HG03575 (cell line): ENCODE results near the gene ECHDC3.
"Not testable (repeated sequence)": the region's sequence is repeated elsewhere in the genome, so short reads cannot be mapped to it uniquely, and the experiment has no call there.

Experiments used
- ATAC-seq: cut with Tn5 transposase; IDR thresholded peaks from one replicate; pipeline ENCODE4 v1.9.1; 2021; ENCODE audit not compliant: unreplicated experiment, insufficient number of reproducible peaks, low FRiP score; ENCODE audit errors: extremely low read depth

ECHDC3 gene

GRCh38 chr10:11742009-11742778 lies at the start of gene ECHDC3:
Gene ECHDC3 (plus strand): TSS chr10:11742382. CDS start chr10:11742577, 195 bp downstream.
- ATAC-seq: no peak

GRCh38 chr10:11693376-11693775 lies 48.8 kb upstream of the ECHDC3 start:
- no peak for ATAC-seq

GRCh38 chr10:11695779-11696178 lies 46.4 kb upstream of the ECHDC3 start:
- no peak for ATAC-seq

GRCh38 chr10:11697718-11698527 lies 44.3 kb upstream of the ECHDC3 start:
- no peak for ATAC-seq

GRCh38 chr10:11698691-11699549 lies 43.3 kb upstream of the ECHDC3 start:
- peak; percentile 81 for ATAC-seq

GRCh38 chr10:11699550-11700097 lies 42.6 kb upstream of the ECHDC3 start:
- no peak for ATAC-seq

- ATAC-seq: no peak
Observed at GRCh38 chr10:11700539-11700938, 41.6 kb upstream of the ECHDC3 start.

- ATAC-seq: no peak
Observed at GRCh38 chr10:11701451-11702095, 40.6 kb upstream of the ECHDC3 start.

GRCh38 chr10:11702264-11702663 lies 39.9 kb upstream of the ECHDC3 start:
- ATAC-seq: no peak

GRCh38 chr10:11704092-11704491 lies 38.1 kb upstream of the ECHDC3 start:
- no peak for ATAC-seq

DNA sequence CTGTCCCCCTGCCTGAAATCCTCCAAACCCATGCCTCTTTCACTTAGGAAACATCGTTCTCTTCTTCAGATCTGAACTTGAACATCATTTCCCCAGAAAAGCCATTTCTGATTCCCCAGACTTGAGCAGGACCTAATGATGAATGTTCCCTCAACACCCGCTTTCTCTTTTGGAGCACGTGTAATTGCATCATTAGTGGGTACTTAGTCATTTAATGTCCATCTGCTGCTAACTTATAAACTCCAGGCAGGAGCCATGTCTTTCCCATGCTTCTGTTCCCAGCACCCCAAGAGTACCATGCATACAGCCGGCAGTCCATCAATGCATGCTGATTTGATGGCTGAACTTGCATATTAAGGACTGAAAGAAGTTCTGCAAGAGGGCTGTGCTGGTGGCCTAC lies 36.5 kb upstream of the ECHDC3 start:
- no peak for ATAC-seq

DNA sequence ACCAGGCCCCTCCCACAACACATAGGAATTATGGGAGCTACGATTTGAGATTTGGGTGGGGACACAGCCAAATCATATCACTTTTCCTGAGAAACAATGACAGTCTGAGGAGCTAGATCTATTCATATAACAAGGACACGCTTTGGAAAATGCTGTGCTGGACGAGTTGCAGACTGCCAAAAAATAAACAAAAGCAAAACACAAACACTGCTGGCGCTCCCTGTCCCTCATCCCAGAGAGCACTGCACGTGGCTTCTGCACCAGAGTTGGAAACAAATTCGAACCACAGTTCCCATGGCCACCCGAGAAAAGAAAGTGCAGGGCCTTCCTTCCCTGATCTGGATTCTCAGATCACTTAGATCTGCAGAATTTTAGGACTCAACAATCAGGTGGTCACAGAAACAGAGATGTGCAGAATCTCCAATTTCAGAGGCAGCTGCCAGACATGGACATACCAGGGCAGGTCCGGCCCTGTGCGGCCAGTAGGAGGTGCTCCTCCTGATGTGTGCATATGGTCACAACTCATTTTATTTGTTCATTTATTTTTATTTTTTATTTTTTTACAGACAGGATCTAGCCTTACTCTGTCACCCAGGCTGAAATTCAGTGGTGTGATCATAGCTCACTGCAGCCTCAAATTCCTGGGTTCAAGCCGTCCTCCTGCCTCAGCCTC lies 35.2 kb upstream of the ECHDC3 start:
- no peak for ATAC-seq

DNA sequence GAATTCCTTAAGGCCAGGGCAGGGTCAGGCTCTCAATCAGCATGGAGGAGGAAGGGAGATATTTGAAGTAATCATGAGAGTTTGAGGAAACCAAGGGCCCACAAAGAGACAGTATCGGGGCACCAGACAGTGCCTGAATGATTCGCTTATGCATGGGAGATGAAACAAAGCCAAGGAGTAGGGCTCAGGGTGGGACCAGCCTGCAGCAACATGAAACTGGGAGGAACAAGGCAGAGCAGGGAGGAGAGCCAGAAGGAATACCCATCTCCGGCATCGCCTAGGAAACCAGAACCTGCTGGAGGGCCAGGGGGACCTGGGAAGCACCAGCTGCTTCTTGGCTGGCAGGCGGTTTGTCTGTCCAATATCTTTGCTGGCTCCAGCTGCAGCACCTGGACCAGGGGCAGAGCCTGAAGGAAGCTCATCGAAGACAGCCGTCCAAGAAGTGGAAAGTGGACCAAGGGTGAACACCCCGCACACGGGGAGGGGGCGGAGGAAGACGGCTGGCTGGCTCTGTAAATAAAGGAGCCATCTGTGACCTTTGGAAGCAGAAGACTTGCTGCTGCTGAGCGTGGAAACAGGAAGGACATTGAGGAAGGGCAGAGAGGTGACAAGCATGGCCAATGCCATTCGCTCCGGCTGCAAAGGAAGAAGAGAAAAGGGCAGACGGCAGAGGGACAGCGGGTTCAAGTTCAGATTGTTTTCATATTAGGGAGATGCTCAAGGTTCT lies 34.4 kb upstream of the ECHDC3 start:
- ATAC-seq: no peak

- ATAC-seq: not testable (repeated sequence)
Observed at GRCh38 chr10:11708801-11709200, 33.4 kb upstream of the ECHDC3 start.

- no peak for ATAC-seq
Observed at GRCh38 chr10:11712744-11713143, 29.4 kb upstream of the ECHDC3 start.

DNA sequence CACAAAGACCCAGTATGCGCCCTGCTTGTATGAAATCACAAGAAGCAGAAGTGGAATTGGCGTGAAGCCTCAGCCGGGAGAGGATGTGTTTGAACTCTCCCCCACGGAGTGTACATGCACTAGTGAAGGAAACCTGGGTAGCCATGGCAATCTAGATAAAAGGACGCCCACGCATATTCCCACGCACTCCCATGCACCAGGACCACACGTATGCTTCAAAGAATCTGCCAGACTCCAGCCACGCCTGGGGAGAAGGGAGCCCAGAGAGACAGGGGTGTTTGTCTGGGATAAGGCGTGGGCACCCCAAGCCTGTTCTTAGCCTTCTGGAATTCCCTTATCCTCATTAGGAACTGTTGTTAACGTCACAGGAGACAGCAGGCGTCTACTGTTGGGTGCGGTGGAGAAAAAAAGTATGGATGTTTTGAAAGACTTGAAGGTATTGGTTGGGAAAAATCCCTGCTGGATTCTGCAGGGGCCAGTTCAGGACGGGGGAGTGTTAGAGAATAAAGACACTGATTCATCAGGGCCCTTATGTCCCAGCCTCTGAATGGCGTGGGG lies 28.9 kb upstream of the ECHDC3 start:
- ATAC-seq: no peak

DNA sequence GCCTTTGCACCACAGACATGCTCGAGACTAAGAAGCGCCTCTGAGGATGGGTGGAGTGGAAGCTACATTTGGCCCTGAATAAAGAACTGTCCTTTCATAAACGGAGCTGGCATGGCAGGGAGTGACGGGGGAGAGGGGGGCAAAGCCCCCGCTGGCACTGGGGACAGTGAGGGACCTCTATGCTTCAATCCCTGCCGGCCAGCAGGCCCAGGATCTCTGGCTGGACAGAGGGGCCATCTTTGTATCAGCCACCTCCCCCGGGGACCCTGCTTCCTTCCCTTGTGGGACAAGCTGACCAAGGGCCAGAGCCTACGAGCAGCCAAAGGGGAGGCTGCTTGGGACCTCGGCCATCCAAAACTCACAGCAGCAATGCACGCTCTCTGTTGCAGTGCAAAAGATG lies 28.2 kb upstream of the ECHDC3 start:
- no peak for ATAC-seq
